H1 (cell line): Measurements from ENCODE around the gene CEP44. TPM values are rescaled to one million over a fixed set of nuclear protein-coding genes. Genes with fewer than 3 reads are reported as not detected.

Experiments used
- CTCF ChIA-PET: fragments of 300-600 bp; sonication (Branson Sonifier 250); formaldehyde crosslinking; loops from one replicate; lab custom pipeline; 2021; ENCODE audit not compliant: partially characterized antibody; lab: Charles Lee
- POLR2A ChIA-PET: fragments of 300-600 bp; sonication (Branson Sonifier 250); formaldehyde crosslinking; loops from one replicate; lab custom pipeline; 2021; ENCODE audit warnings: inconsistent platforms; ENCODE audit not compliant: partially characterized antibody; lab: Charles Lee
- DNase-seq, 2 experiments: peaks; one replicate each; pipeline versions ENCODE4 v3.0.0 to v3.0.0-alpha.2; 2010 to 2022; ENCODE audit warnings: low spot score in 2 of 2, low read depth in 1 of 2, mixed read lengths in 1 of 2
- FAIRE-seq: peaks from 2 replicates; lab custom pipeline; 2011; peaks lifted over from hg19 to GRCh38; lab: Jason Lieb, UNC
- H2AFZ ChIP-seq: 2 replicates; pipeline ENCODE4 v1.8.1; 2012; ENCODE audit warnings: low read length, inconsistent platforms
- H2AK5ac ChIP-seq: 2 replicates; pipeline ENCODE4 v1.6.1; 2013; ENCODE audit warnings: low read depth, low read length
- H2BK120ac ChIP-seq: replicated peaks from 2 replicates; pipeline ENCODE3; 2013; ENCODE audit warnings: low read depth, low read length, inconsistent platforms
- H2BK12ac ChIP-seq: 2 replicates; pipeline ENCODE4 v1.6.1; 2013; ENCODE audit warnings: low read depth, low read length
- H2BK15ac ChIP-seq: 2 replicates; pipeline ENCODE4 v1.6.1; 2013; ENCODE audit warnings: low read length
- H2BK20ac ChIP-seq: 2 replicates; pipeline ENCODE4 v1.6.1; 2013; ENCODE audit warnings: low read length
- H2BK5ac ChIP-seq: 2 replicates; pipeline ENCODE4 v1.6.1; 2013; ENCODE audit warnings: low read depth, low read length
- H3K14ac ChIP-seq: 2 replicates; pipeline ENCODE4 v1.6.1; 2013; ENCODE audit warnings: inconsistent platforms; ENCODE audit not compliant: insufficient read length
- H3K18ac ChIP-seq: 2 replicates; pipeline ENCODE4 v1.6.1; 2013; ENCODE audit warnings: low read length; ENCODE audit errors: extremely low read depth
- H3K23ac ChIP-seq: 2 replicates; pipeline ENCODE4 v1.6.1; 2013; ENCODE audit warnings: inconsistent platforms; ENCODE audit not compliant: insufficient read length
- H3K23me2 ChIP-seq: 2 replicates; pipeline ENCODE4 v1.6.1; 2013; ENCODE audit warnings: low read depth, low read length
- H3K27ac ChIP-seq: 2 replicates; pipeline ENCODE4 v1.6.1; 2011; ENCODE audit warnings: low read depth, low read length, inconsistent platforms
- H3K27me3 ChIP-seq, 4 experiments: replicated peaks in 1 of 4; 1 replicate in 1 of 4; 2 replicates in 3 of 4; pipeline versions ENCODE4 v1.6.1 to v1.8.1; 2011 to 2013; ENCODE audit warnings: low read length in 3 of 4, mild to moderate bottlenecking in 3 of 4, inconsistent platforms in 2 of 4, mixed read lengths in 2 of 4, moderate library complexity in 1 of 4; ENCODE audit not compliant: control insufficient read depth in 3 of 4, insufficient read depth in 3 of 4; ENCODE audit errors: extremely low read depth in 1 of 4
- H3K36me3 ChIP-seq, 4 experiments: 2 replicates each; pipeline versions ENCODE4 v1.6.1 to v1.8.1; 2011 to 2013; ENCODE audit warnings: mild to moderate bottlenecking in 4 of 4, low read length in 3 of 4, moderate library complexity in 2 of 4, control low read depth in 1 of 4, inconsistent platforms in 1 of 4; ENCODE audit not compliant: insufficient read depth in 4 of 4, control insufficient read depth in 2 of 4
- H3K4ac ChIP-seq: replicated peaks from 2 replicates; pipeline ENCODE3; 2013; ENCODE audit warnings: low read length, low read depth, mixed read lengths, inconsistent platforms; ENCODE audit not compliant: insufficient read length
- H3K4me1 ChIP-seq, 4 experiments: replicated peaks in 1 of 4; 1 replicate in 1 of 4; 2 replicates in 3 of 4; pipeline versions ENCODE4 v1.6.1 to v1.8.1; 2011 to 2013; ENCODE audit warnings: low read length in 3 of 4, inconsistent platforms in 2 of 4, mixed read lengths in 1 of 4; ENCODE audit not compliant: insufficient read depth in 4 of 4, control insufficient read depth in 3 of 4
- H3K4me2 ChIP-seq, 2 experiments: 2 replicates each; pipeline versions ENCODE4 v1.6.1 to v1.8.1; 2011 to 2013; ENCODE audit warnings: low read depth in 2 of 2, low read length in 2 of 2, control low read depth in 1 of 2, inconsistent platforms in 1 of 2, mild to moderate bottlenecking in 1 of 2; ENCODE audit not compliant: insufficient read depth in 1 of 2
- H3K4me3 ChIP-seq, 4 experiments: fragments of 200-600, 300-600 bp in 1 of 4; sonication (generic), shearing (Covaris generic), sonication (Bioruptor Twin) in 1 of 4; 2 replicates each; pipeline versions ENCODE4 v1.5.1 to v1.8.1; 2011 to 2016; ENCODE audit warnings: low read length in 4 of 4, low read depth in 3 of 4, control low read depth in 2 of 4, inconsistent platforms in 2 of 4, mild to moderate bottlenecking in 2 of 4, mixed read lengths in 1 of 4, moderate library complexity in 1 of 4; ENCODE audit not compliant: insufficient read depth in 2 of 4; ENCODE audit errors: extremely low read depth in 1 of 4
- H3K56ac ChIP-seq: replicated peaks from 2 replicates; pipeline ENCODE3; 2013; ENCODE audit warnings: low read depth, mild to moderate bottlenecking, mixed read lengths, low read length, inconsistent platforms; ENCODE audit not compliant: insufficient read length
- H3K79me1 ChIP-seq: 2 replicates; pipeline ENCODE4 v1.6.1; 2013; ENCODE audit warnings: low read depth, low read length, control low read depth
- H3K79me2 ChIP-seq, 2 experiments: 2 replicates each; pipeline versions ENCODE4 v1.6.1 to v1.8.1; 2012 to 2013; ENCODE audit warnings: low read length in 2 of 2, mild to moderate bottlenecking in 2 of 2, inconsistent platforms in 1 of 2; ENCODE audit not compliant: insufficient read depth in 2 of 2, control insufficient read depth in 1 of 2
- H3K9ac ChIP-seq, 4 experiments: replicated peaks in 1 of 4; 1 replicate in 1 of 4; 2 replicates in 3 of 4; pipeline versions ENCODE4 v1.6.1 to v1.8.1; 2011 to 2013; ENCODE audit warnings: low read depth in 3 of 4, low read length in 3 of 4, control low read depth in 2 of 4, mild to moderate bottlenecking in 2 of 4, moderate library complexity in 2 of 4, inconsistent platforms in 1 of 4; ENCODE audit errors: extremely low read depth in 1 of 4
- H3K9me3 ChIP-seq, 2 experiments: 2 replicates each; pipeline versions ENCODE4 v1.6.1 to v1.8.1; 2012 to 2013; ENCODE audit warnings: mild to moderate bottlenecking in 2 of 2, moderate library complexity in 2 of 2, control low read depth in 1 of 2, inconsistent platforms in 1 of 2, low read depth in 1 of 2, low read length in 1 of 2, mixed read lengths in 1 of 2; ENCODE audit not compliant: insufficient read depth in 2 of 2
- H4K20me1 ChIP-seq, 2 experiments: replicated peaks in 1 of 2; 2 replicates each; pipeline versions ENCODE3 to v1.8.1; 2011 to 2013; ENCODE audit warnings: inconsistent platforms in 2 of 2, low read length in 2 of 2, mild to moderate bottlenecking in 1 of 2; ENCODE audit not compliant: insufficient read depth in 2 of 2, control insufficient read depth in 1 of 2
- H4K5ac ChIP-seq: 2 replicates; pipeline ENCODE4 v1.6.1; 2013; ENCODE audit warnings: low read length, low read depth, mixed read lengths, inconsistent platforms; ENCODE audit not compliant: insufficient read length
- H4K8ac ChIP-seq: 2 replicates; pipeline ENCODE4 v1.8.0; 2013; ENCODE audit warnings: mild to moderate bottlenecking, moderate library complexity, low read length, inconsistent platforms; ENCODE audit not compliant: insufficient read depth; ENCODE audit errors: extremely low read depth
- H4K91ac ChIP-seq: replicated peaks from 2 replicates; pipeline ENCODE3; 2013; ENCODE audit warnings: low read length, mixed read lengths, inconsistent platforms; ENCODE audit not compliant: insufficient read length
- HDAC2 ChIP-seq, 2 experiments: fragments of 300-600 bp in 1 of 2; sonication (generic) in 1 of 2; IDR thresholded peaks; 2 replicates each; pipeline ENCODE4 v1.6.1; 2011 to 2012; ENCODE audit warnings: low read depth in 2 of 2, low read length in 2 of 2, mild to moderate bottlenecking in 2 of 2, moderate library complexity in 2 of 2, borderline replicate concordance in 1 of 2, inconsistent platforms in 1 of 2
- NANOG ChIP-seq: IDR thresholded peaks from 2 replicates; pipeline ENCODE4 v1.6.1; 2011; ENCODE audit warnings: low read length, low read depth, mild to moderate bottlenecking, inconsistent platforms; ENCODE audit not compliant: insufficient read depth, poor library complexity, severe bottlenecking
- WGBS, 2 experiments: shearing (Covaris generic) in 1 of 2; methylation state at CpG; one replicate each; pipeline versions ENCODE4 v1.1.6 to v1.1.7; 2013 to 2015; ENCODE audit warnings: low lambda C conversion rate in 2 of 2, mixed read lengths in 2 of 2, inconsistent platforms in 1 of 2, low coverage in 1 of 2, missing lambda C conversion rate in 1 of 2; ENCODE audit not compliant: insufficient replicate concordance in 2 of 2, insufficient coverage in 1 of 2, insufficient read length in 1 of 2; ENCODE audit errors: extremely low coverage in 1 of 2, missing lambda C conversion rate in 1 of 2; 5-methylcytosine and 5-hydroxymethylcytosine counted together
- polyA plus RNA-seq, 7 experiments: library from polyadenylated mRNA; depleted of rRNA in 3 of 7; stranded (reverse) in 5 of 7; unstranded in 2 of 7; fragments of >200 nt in 5 of 7; fragments of 200-250 nt in 2 of 7; gene quantifications; 1 replicate in 5 of 7; 2 replicates in 1 of 7; 4 replicates in 1 of 7; pipeline versions ENCODE4 v1.2.1 to v1.2.3, GENCODE V29; 2011 to 2013; ENCODE audit warnings: missing spikeins in 2 of 7, mixed read lengths in 2 of 7
- total RNA-seq: library from RNA; stranded (reverse); fragmentation: NEBNext Ultra II Directional; extraction: Animal tissue kit (Norgen Biotek cat#: 25700); gene quantifications from 2 replicates; pipeline ENCODE4 v1.2.1, GENCODE V29; 2021

The CEP44 gene
- total and polyA plus RNA-seq, 2 of the 8 experiments (the other 6 are each of a cell fraction or from before 2014, with no cell fraction given), result 3.4 to 17.1 TPM

- no peaks in the 10 kb centered on the region for H3K79me1 ChIP-seq
- no peak overlapping the region for H3K56ac ChIP-seq
- H3K4me3 ChIP-seq, result no peak overlapping the region
- no peak overlapping the region for H3K9ac ChIP-seq
- H2BK20ac ChIP-seq, result no peak overlapping the region
- no peak overlapping the region for H3K4ac ChIP-seq
- H3K4me2 ChIP-seq, result no peak overlapping the region
- H2AFZ ChIP-seq, result no peak overlapping the region
- no peaks in the 10 kb centered on the region for H3K9me3 ChIP-seq
- no peak overlapping the region for H2BK5ac ChIP-seq
- H3K14ac ChIP-seq, result no peak overlapping the region
- H4K8ac ChIP-seq, result no peak overlapping the region
- FAIRE-seq (no peak), DNase-seq (no peak)
- no peak overlapping the region for H2BK12ac ChIP-seq
- no peak overlapping the region for H2BK120ac ChIP-seq
- H2BK15ac ChIP-seq, result no peak overlapping the region
- POLR2A ChIA-PET, result no interaction called here
- H3K27ac ChIP-seq, result no peak overlapping the region
- H3K18ac ChIP-seq, result no peak overlapping the region
- H3K36me3 ChIP-seq, result no peaks in the 10 kb centered on the region
- H2AK5ac ChIP-seq, result no peak overlapping the region
- peaks cover 0 to 1% (median 0%) of the 10 kb centered on the region in 4 experiments; a peak in 1 of 7 replicates for H3K27me3 ChIP-seq
- H3K23ac ChIP-seq, result no peak overlapping the region
- CTCF ChIA-PET, result no interaction called here
- H3K4me1 ChIP-seq, result no peaks in the 10 kb centered on the region
- H4K5ac ChIP-seq, result no peak overlapping the region
- H3K79me2 ChIP-seq, result no peaks in the 10 kb centered on the region
- no peaks in the 10 kb centered on the region for H3K23me2 ChIP-seq
- no peaks in the 10 kb centered on the region for H4K20me1 ChIP-seq
- TF ChIP-seq HDAC2 (IDR thresholded peaks at IDR 0.05; ENCODE audit: borderline replicate concordance in 1 of 2, low read depth in 2 of 2, low read length in 2 of 2) (no peak), NANOG (no peak)
- 84% methylated on average over 1 of the region's 1 CpG; no CpG with 5 or more reads in 1 of the 2 experiments for WGBS, 2 experiments
- H4K91ac ChIP-seq, result no peak overlapping the region
Observed at GRCh38 chr4:174254613-174255012, 29.1 kb upstream of the CEP44 start.
